ENCODE data around the gene IFT88. TPM values are rescaled to one million over a fixed set of nuclear protein-coding genes. Genes with fewer than 3 reads are reported as not detected.

Gene IFT88
- total and polyA plus RNA-seq, 7 donors = 6.6 to 21.8 (median 13.8) TPM

- intact Hi-C loops (cut with DNase I) = no loop called here
- Histone ChIP-seq H3K27ac (no peak overlapping the region), H3K9me3 (no peaks in the 10 kb centered on the region), H3K36me3 (no peaks in the 10 kb centered on the region), H3K4me1 (peaks cover 0 to 22% (median 10%) of the 10 kb centered on the region in 4 donors), H3K27me3 (no peaks in the 10 kb centered on the region), H3K4me3 (no peak overlapping the region)
- no peak for TF ChIP-seq POLR2A (IDR thresholded peaks at IDR 0.05)
- WGBS, 2 donors = 88% methylated on average over 2 of the region's 2 CpGs
- no peak for DNase-seq
Measured at GRCh38 chr13:20528452-20528851, 38.5 kb upstream of the IFT88 start.

GRCh38 chr13:20534038-20534608 lies 32.8 kb upstream of the IFT88 start:
- no peak for DNase-seq
- Histone ChIP-seq H3K27me3 (no peaks in the 10 kb centered on the region), H3K9me3 (peaks cover 0 to 1% (median 0%) of the 10 kb centered on the region in 4 donors), H3K4me3 (no peak overlapping the region), H3K36me3 (no peaks in the 10 kb centered on the region), H3K4me1 (no peaks in the 10 kb centered on the region), H3K27ac (no peak overlapping the region)
- WGBS, 2 donors = 87 to 88% methylated on average over 10 of the region's 10 CpGs
- intact Hi-C loops (cut with DNase I) = no loop called here
- no peak for TF ChIP-seq POLR2A (IDR thresholded peaks at IDR 0.05)
- TF ChIP-seq CTCF (IDR thresholded peaks at IDR 0.05) = no peak
- TF ChIP-seq EP300 (IDR thresholded peaks at IDR 0.05) = no peak
- no peak for TF ChIP-seq POLR2AphosphoS5 (IDR thresholded peaks at IDR 0.05)

GRCh38 chr13:20536992-20537391 lies 30.0 kb upstream of the IFT88 start:
- H3K4me1 ChIP-seq = no peaks in the 10 kb centered on the region
- TF ChIP-seq POLR2A (IDR thresholded peaks at IDR 0.05) (no peak), POLR2AphosphoS5 (IDR thresholded peaks at IDR 0.05) (no peak), EP300 (IDR thresholded peaks at IDR 0.05) (no peak), CTCF (IDR thresholded peaks at IDR 0.05) (no peak)
- H3K27me3 ChIP-seq = no peaks in the 10 kb centered on the region
- H3K9me3 ChIP-seq = peaks cover 0 to 1% (median 0%) of the 10 kb centered on the region in 4 donors
- H3K27ac ChIP-seq = no peak overlapping the region
- no peaks in the 10 kb centered on the region for H3K36me3 ChIP-seq
- H3K4me3 ChIP-seq = no peak overlapping the region
- no peak for DNase-seq
- intact Hi-C loops (cut with DNase I) = no loop called here

- DNase-seq = no peak
- TF ChIP-seq CTCF (IDR thresholded peaks at IDR 0.05) = no peak
- TF ChIP-seq POLR2A (IDR thresholded peaks at IDR 0.05) = no peak
- TF ChIP-seq POLR2AphosphoS5 (IDR thresholded peaks at IDR 0.05) = no peak
- TF ChIP-seq EP300 (IDR thresholded peaks at IDR 0.05) = no peak
- WGBS, 2 donors = 72 to 82% methylated on average over 7 of the region's 7 CpGs
Measured at GRCh38 chr13:20544201-20544923, 22.6 kb upstream of the IFT88 start.

GRCh38 chr13:20546556-20546955 lies 20.4 kb upstream of the IFT88 start:
- Histone ChIP-seq H3K4me3 (no peak overlapping the region), H3K27me3 (no peaks in the 10 kb centered on the region), H3K9me3 (no peaks in the 10 kb centered on the region), H3K27ac (no peak overlapping the region), H3K4me1 (no peaks in the 10 kb centered on the region), H3K36me3 (no peaks in the 10 kb centered on the region)
- 11 to 33% methylated on average over 1 of the region's 1 CpG for WGBS, 2 donors
- DNase-seq = no peak
- TF ChIP-seq POLR2A (IDR thresholded peaks at IDR 0.05) (no peak), EP300 (IDR thresholded peaks at IDR 0.05) (no peak), POLR2AphosphoS5 (IDR thresholded peaks at IDR 0.05) (no peak), CTCF (IDR thresholded peaks at IDR 0.05) (no peak)
- intact Hi-C loops (cut with DNase I) = no loop called here

More at GRCh38 chr13:20544201-20544923, 22.6 kb upstream of the IFT88 start:
- Histone ChIP-seq H3K9me3 (no peaks in the 10 kb centered on the region), H3K4me1 (no peaks in the 10 kb centered on the region), H3K27ac (no peak overlapping the region), H3K4me3 (no peak overlapping the region), H3K27me3 (no peaks in the 10 kb centered on the region), H3K36me3 (no peaks in the 10 kb centered on the region)
- intact Hi-C loops (cut with DNase I) = no loop called here
